Upper lobe of right lung (tissue), 1 donor: ENCODE data around the gene SIAH2. TPM values are rescaled to one million over a fixed set of nuclear protein-coding genes. Genes with fewer than 3 reads are reported as not detected.
A peak's percentile ranks its signal among the peaks of the same experiment; 100 is the strongest.

ENCODE experiments used
- ATAC-seq: fragments of 200-7000 bp; cut with Tn5 transposase; one replicate; pipeline ENCODE4 v1.9.1; 2020; ENCODE audit warnings: mild to moderate bottlenecking, moderate library complexity
- DNase-seq: peaks from one replicate; pipeline ENCODE4 v3.0.0-alpha.2; 2020
- H3K27ac ChIP-seq: fragments of 200-600 bp; one replicate; pipeline ENCODE4 v1.8.0; 2022
- H3K27me3 ChIP-seq: fragments of 200-600 bp; one replicate; pipeline ENCODE4 v1.8.0; 2022; ENCODE audit warnings: mild to moderate bottlenecking
- H3K36me3 ChIP-seq: fragments of 200-600 bp; one replicate; pipeline ENCODE4 v1.8.0; 2022
- H3K4me1 ChIP-seq: fragments of 200-600 bp; one replicate; pipeline ENCODE4 v1.8.0; 2022
- H3K4me3 ChIP-seq: fragments of 200-600 bp; one replicate; pipeline ENCODE4 v1.8.0; 2022; ENCODE audit warnings: mild to moderate bottlenecking
- H3K9me3 ChIP-seq: fragments of 200-600 bp; one replicate; pipeline ENCODE4 v1.8.0; 2022
- CTCF ChIP-seq: fragments of 200-600 bp; IDR thresholded peaks from one replicate; pipeline ENCODE4 v1.8.0; 2022; ENCODE audit warnings: antibody characterized with exemption
- intact Hi-C: fragments of 100-400 bp; cut with DNase I; formaldehyde crosslinking; loops from one replicate; pipeline ENCODE4 v1.11.0; 2022
- total RNA-seq: library from RNA; stranded (reverse); fragmentation: NEBNext Ultra II Directional; extraction: Animal tissue kit (Norgen Biotek cat#: 25700); gene quantifications from one replicate; pipeline ENCODE4 v1.2.1, GENCODE V29; 2021
- donor health status: DM: no; HTN: yes; CAD: no; lungs with severe emphysema.

The SIAH2 gene
- total RNA-seq, 1 donor from 2014 or later, result 16.9 TPM

- Histone ChIP-seq H3K27ac (no peak overlapping the region), H3K36me3 (no peaks in the 10 kb centered on the region), H3K4me1 (peaks cover 5% of the 10 kb centered on the region), H3K9me3 (no peaks in the 10 kb centered on the region), H3K4me3 (no peak overlapping the region), H3K27me3 (no peaks in the 10 kb centered on the region)
- DNase-seq, result no peak
- no peak for ATAC-seq
- no peak for TF ChIP-seq CTCF
- intact Hi-C loops, result loop anchor here (10.0 kb wide), 1 partner anchor 144 kb away; no protein-coding TSS in a partner anchor
Measured at GRCh38 chr3:150720444-150720843, 42.5 kb downstream of the SIAH2 start.

- ATAC-seq, result no peak
- no peaks in the 10 kb centered on the region for H3K9me3 ChIP-seq
- H3K4me1 ChIP-seq, result no peaks in the 10 kb centered on the region
- TF ChIP-seq CTCF, result no peak
- H3K27ac ChIP-seq, result no peak overlapping the region
- no peak overlapping the region for H3K4me3 ChIP-seq
- no peaks in the 10 kb centered on the region for H3K27me3 ChIP-seq
- no peak for DNase-seq
- intact Hi-C loops, result no loop called here
- no peaks in the 10 kb centered on the region for H3K36me3 ChIP-seq
Measured at GRCh38 chr3:150710097-150710496, 52.9 kb downstream of the SIAH2 start.

GRCh38 chr3:150703756-150704344 is 59.1 kb downstream of the SIAH2 start, which contains the start of gene ERICH6:
Gene ERICH6 (minus strand): TSS chr3:150703920. CDS start chr3:150703898, 22 bp downstream.
- Histone ChIP-seq H3K36me3 (no peaks in the 10 kb centered on the region), H3K4me3 (peak within 1 kb of the TSS; percentile 66), H3K27me3 (no peaks in the 10 kb centered on the region), H3K4me1 (peaks cover 4% of the 10 kb centered on the region), H3K27ac (peak within 1 kb of the TSS; percentile 90), H3K9me3 (no peaks in the 10 kb centered on the region)
- peak; percentile 12 for TF ChIP-seq CTCF
- peak; percentile 99 for ATAC-seq
- peak; percentile 97 for DNase-seq
- intact Hi-C loops, result no loop called here

- no peaks in the 10 kb centered on the region for H3K36me3 ChIP-seq
- TF ChIP-seq CTCF, result no peak
- no peaks in the 10 kb centered on the region for H3K27me3 ChIP-seq
- H3K27ac ChIP-seq, result peak overlapping the region; percentile 90
- peak; percentile 77 for ATAC-seq
- peak; percentile 74 for DNase-seq
- no peaks in the 10 kb centered on the region for H3K9me3 ChIP-seq
- intact Hi-C loops, result no loop called here
- peak overlapping the region; percentile 66 for H3K4me3 ChIP-seq
- peaks cover 4% of the 10 kb centered on the region for H3K4me1 ChIP-seq
Measured at GRCh38 chr3:150703299-150703755, 59.6 kb downstream of the SIAH2 start.

GRCh38 chr3:150699068-150699639 is 63.8 kb downstream of the SIAH2 start:
- Histone ChIP-seq H3K27ac (no peak overlapping the region), H3K36me3 (no peaks in the 10 kb centered on the region), H3K9me3 (no peaks in the 10 kb centered on the region), H3K4me1 (no peaks in the 10 kb centered on the region), H3K4me3 (no peak overlapping the region), H3K27me3 (no peaks in the 10 kb centered on the region)
- DNase-seq (no peak), ATAC-seq (no peak)
- intact Hi-C loops, result no loop called here
- TF ChIP-seq CTCF, result no peak
